Fibroblast of skin of right biceps (primary cell): Measurements from ENCODE around the gene CTSO.
"Not testable (repeated sequence)": the region's sequence is repeated elsewhere in the genome, so short reads cannot be mapped to it uniquely, and the experiment has no call there.

ENCODE experiments used
- DNase-seq: peaks from one replicate; pipeline ENCODE4 v3.0.0-alpha.2; 2013

The CTSO gene

GRCh38 chr4:155954118-155954685 lies 536 bp upstream of the CTSO start:
- no peak for DNase-seq

GRCh38 chr4:155952501-155952901 lies 1.2 kb downstream of the CTSO start:
- peak; percentile 67 for DNase-seq

GRCh38 chr4:155950461-155950860 lies 3.2 kb downstream of the CTSO start:
- no peak for DNase-seq

GRCh38 chr4:155948541-155948940 lies 5.1 kb downstream of the CTSO start:
- peak; percentile 30 for DNase-seq

- DNase-seq: peak; percentile 79
Measured at GRCh38 chr4:155946486-155946885, 7.2 kb downstream of the CTSO start.

GRCh38 chr4:155944516-155944915 lies 9.2 kb downstream of the CTSO start:
- DNase-seq: peak; percentile 67

GRCh38 chr4:155943605-155944291 lies 9.9 kb downstream of the CTSO start:
- DNase-seq: no peak

- no peak for DNase-seq
Measured at GRCh38 chr4:155941820-155942219, 11.8 kb downstream of the CTSO start.

- no peak for DNase-seq
Measured at GRCh38 chr4:155941085-155941790, 12.4 kb downstream of the CTSO start.

GRCh38 chr4:155935389-155935986 lies 18.2 kb downstream of the CTSO start:
- no peak for DNase-seq

GRCh38 chr4:155934634-155935033 lies 19.0 kb downstream of the CTSO start:
- DNase-seq: not testable (repeated sequence)

- no peak for DNase-seq
Measured at GRCh38 chr4:155931634-155932033, 22.0 kb downstream of the CTSO start.

GRCh38 chr4:155930330-155930729 lies 23.3 kb downstream of the CTSO start:
- DNase-seq: no peak

GRCh38 chr4:155929833-155930232 lies 23.8 kb downstream of the CTSO start:
- DNase-seq: no peak

GRCh38 chr4:155924637-155925036 lies 29.0 kb downstream of the CTSO start:
- DNase-seq: no peak

GRCh38 chr4:155921597-155921996 lies 32.1 kb downstream of the CTSO start:
- no peak for DNase-seq

GRCh38 chr4:155914782-155915181 lies 38.9 kb downstream of the CTSO start:
- DNase-seq: no peak

GRCh38 chr4:155911905-155912304 lies 41.8 kb downstream of the CTSO start:
- peak; percentile 8 for DNase-seq

GRCh38 chr4:155909615-155910226 lies 43.9 kb downstream of the CTSO start:
- DNase-seq: no peak

- no peak for DNase-seq
Measured at GRCh38 chr4:155908187-155909139, 45.2 kb downstream of the CTSO start.

- no peak for DNase-seq
Measured at GRCh38 chr4:155907556-155907955, 46.1 kb downstream of the CTSO start.
